Measurements from ENCODE around the gene NENF. TPM values are rescaled to one million over a fixed set of nuclear protein-coding genes. Genes with fewer than 3 reads are reported as not detected.

NENF gene
- total RNA-seq, 1 donor from 2014 or later, result 6.8 TPM

GRCh38 chr1:212461916-212462660, 29.4 kb downstream of the NENF start:
- H3F3A ChIP-seq (ENCODE audit: low read depth), result no peaks in the 10 kb centered on the region
- Mint-ChIP-seq H3K36me3 (no peaks in the 10 kb centered on the region), H3K9me3 (peaks cover 2% of the 10 kb centered on the region), H3K27ac (peak overlapping the region; percentile 29), H3K4me1 (peaks cover 41% of the 10 kb centered on the region), H3K27me3 (ENCODE audit: insufficient read depth, low read depth) (peaks cover 9% of the 10 kb centered on the region), H3K4me3 (peak overlapping the region; percentile 30)
- no peaks in the 10 kb centered on the region for H4K20me1 ChIP-seq (ENCODE audit: low read depth)
- no peak overlapping the region for H3K4me2 ChIP-seq
- no peak overlapping the region for H2AFZ ChIP-seq (replicated peaks)
- no peaks in the 10 kb centered on the region for H3K27me3 ChIP-seq
- no peak overlapping the region for H3K27ac ChIP-seq
- H3K9ac ChIP-seq, result no peak overlapping the region
- H3K79me2 ChIP-seq (ENCODE audit: low read depth), result no peaks in the 10 kb centered on the region
- no peaks in the 10 kb centered on the region for H3K36me3 ChIP-seq
- no peak for DNase-seq (ENCODE audit: low spot score)
- no peaks in the 10 kb centered on the region for H3K9me3 ChIP-seq (ENCODE audit: low read depth)
- H3K4me3 ChIP-seq, result no peak overlapping the region
- TF ChIP-seq EZH2 (IDR thresholded peaks at IDR 0.05) (no peak), EZH2phosphoT487 (IDR thresholded peaks at IDR 0.05) (no peak), CTCF (IDR thresholded peaks at IDR 0.05) (no peak)
- peaks cover 12% of the 10 kb centered on the region for H3K4me1 ChIP-seq

- no peak for TF ChIP-seq EZH2phosphoT487 (IDR thresholded peaks at IDR 0.05)
- no peak overlapping the region for H3K4me2 ChIP-seq
These were observed 31.0 kb downstream of the NENF start for GRCh38 chr1:212463565-212464285.

GRCh38 chr1:212465311-212465710, 32.6 kb downstream of the NENF start:
- Histone ChIP-seq H2AFZ (replicated peaks) (no peak overlapping the region), H3K36me3 (no peaks in the 10 kb centered on the region), H3F3A (ENCODE audit: low read depth) (no peaks in the 10 kb centered on the region), H3K9ac (no peak overlapping the region), H4K20me1 (ENCODE audit: low read depth) (no peaks in the 10 kb centered on the region), H3K4me3 (no peak overlapping the region), H3K9me3 (ENCODE audit: low read depth) (no peaks in the 10 kb centered on the region), H3K27ac (no peak overlapping the region), H3K27me3 (no peaks in the 10 kb centered on the region), H3K79me2 (ENCODE audit: low read depth) (no peaks in the 10 kb centered on the region), H3K4me2 (no peak overlapping the region), H3K4me1 (peaks cover 12% of the 10 kb centered on the region)
- Mint-ChIP-seq H3K36me3 (no peaks in the 10 kb centered on the region), H3K9me3 (no peaks in the 10 kb centered on the region), H3K27ac (no peak overlapping the region), H3K27me3 (ENCODE audit: insufficient read depth, low read depth) (peaks cover 14% of the 10 kb centered on the region), H3K4me1 (peaks cover 46% of the 10 kb centered on the region), H3K4me3 (no peak overlapping the region)
- TF ChIP-seq EZH2 (IDR thresholded peaks at IDR 0.05) (no peak), CTCF (IDR thresholded peaks at IDR 0.05) (no peak), EZH2phosphoT487 (IDR thresholded peaks at IDR 0.05) (no peak)
- DNase-seq (ENCODE audit: low spot score), result no peak

More at GRCh38 chr1:212463565-212464285, 31.0 kb downstream of the NENF start:
- H3K4me1 Mint-ChIP-seq, result peaks cover 42% of the 10 kb centered on the region
- Histone ChIP-seq H3K79me2 (ENCODE audit: low read depth) (no peaks in the 10 kb centered on the region), H3K27me3 (no peaks in the 10 kb centered on the region), H3K36me3 (no peaks in the 10 kb centered on the region), H3K4me3 (no peak overlapping the region), H3K9me3 (ENCODE audit: low read depth) (no peaks in the 10 kb centered on the region), H2AFZ (replicated peaks) (no peak overlapping the region), H3K9ac (no peak overlapping the region), H3F3A (ENCODE audit: low read depth) (no peaks in the 10 kb centered on the region), H4K20me1 (ENCODE audit: low read depth) (no peaks in the 10 kb centered on the region), H3K4me1 (peaks cover 12% of the 10 kb centered on the region), H3K27ac (no peak overlapping the region)
- H3K36me3 Mint-ChIP-seq, result no peaks in the 10 kb centered on the region
- H3K27ac Mint-ChIP-seq, result peak overlapping the region; percentile 76
- H3K4me3 Mint-ChIP-seq, result peak overlapping the region; percentile 73
- peaks cover 9% of the 10 kb centered on the region for H3K27me3 Mint-ChIP-seq (ENCODE audit: insufficient read depth, low read depth)
- peaks cover 2% of the 10 kb centered on the region for H3K9me3 Mint-ChIP-seq
- DNase-seq (ENCODE audit: low spot score), result no peak
